ENCODE data around the gene EXOC8.

The EXOC8 gene

DNA sequence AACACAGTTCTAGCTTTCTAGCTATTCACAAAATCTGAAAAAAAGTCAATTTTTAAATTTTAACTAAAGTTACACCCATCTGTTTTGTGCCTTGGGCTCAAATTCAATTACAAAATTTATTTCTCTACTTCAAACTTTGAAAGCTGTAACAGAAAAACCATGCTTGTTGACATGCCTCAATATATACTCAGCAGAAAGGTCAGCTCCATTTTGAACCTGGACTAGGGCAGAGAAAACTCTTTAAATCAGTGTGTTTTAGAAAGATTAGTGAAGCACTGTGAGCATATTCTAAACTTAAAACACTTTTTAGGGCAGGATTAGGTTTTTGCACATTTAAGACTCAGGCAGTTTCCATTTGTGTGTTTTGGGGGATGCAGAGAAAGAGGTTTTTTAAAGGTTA is 34.8 kb upstream of the EXOC8 start:
- no peaks in the 10 kb centered on the region for H3K9me3 ChIP-seq (ENCODE audit: control insufficient read depth, insufficient read depth, low read length)
- no peaks in the 10 kb centered on the region for H3K36me3 ChIP-seq (ENCODE audit: control insufficient read depth, insufficient read depth, low read length)
- no peak for DNase-seq (ENCODE audit: low read depth, low spot score)
- no peaks in the 10 kb centered on the region for H3K27me3 ChIP-seq (ENCODE audit: control insufficient read depth, insufficient read depth, low read length)
- H3K4me1 ChIP-seq (ENCODE audit: control insufficient read depth, insufficient read depth, low read length): peaks cover 2% of the 10 kb centered on the region; the same call in 1 of the 2 replicates
- H3K27ac ChIP-seq (ENCODE audit: low read length): no peak overlapping the region
- H3K4me3 ChIP-seq (ENCODE audit: low read length): no peak overlapping the region

DNA sequence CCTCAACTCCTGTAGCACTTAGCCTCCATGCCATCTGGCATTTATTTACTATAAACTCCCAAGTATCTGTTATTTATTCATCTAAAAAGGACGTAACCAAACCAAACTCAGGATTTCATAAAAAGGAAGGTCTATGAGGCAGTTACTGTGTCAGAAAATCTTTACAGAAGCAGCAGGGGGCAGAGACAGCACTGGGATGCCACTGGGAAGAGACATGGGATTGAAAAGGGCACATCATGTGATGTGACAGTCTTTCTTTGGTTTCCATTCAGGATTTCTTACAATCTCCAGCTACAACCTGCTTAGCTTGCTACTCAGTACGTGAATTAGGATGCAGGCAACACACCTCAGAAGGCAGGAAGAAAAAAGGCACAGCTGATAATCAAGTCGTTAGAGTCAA is 31.6 kb upstream of the EXOC8 start:
- DNase-seq (ENCODE audit: low read depth, low spot score): no peak
- H3K27me3 ChIP-seq (ENCODE audit: control insufficient read depth, insufficient read depth, low read length): no peaks in the 10 kb centered on the region
- no CpG with 5 or more reads among the region's 3 CpGs for WGBS (ENCODE audit: insufficient coverage, insufficient read length)

DNA sequence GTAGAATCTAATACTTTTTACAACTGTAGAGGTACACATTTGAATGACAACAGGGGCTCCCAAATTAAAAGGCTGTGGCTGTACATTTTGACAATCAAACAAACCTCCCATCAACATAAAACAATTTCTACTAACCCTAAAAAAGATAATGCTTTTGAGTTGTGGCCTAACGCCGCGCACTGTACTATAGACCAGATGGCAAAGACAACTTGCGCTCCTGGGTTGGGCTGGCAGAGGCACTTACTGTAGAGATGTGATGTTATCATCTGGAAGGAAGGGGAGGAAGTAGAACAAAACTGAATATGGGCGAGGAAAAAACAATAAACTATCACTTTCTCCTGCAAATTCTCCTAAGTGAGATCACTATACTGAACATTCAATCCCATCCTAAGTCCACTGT is 26.5 kb upstream of the EXOC8 start:
- Histone ChIP-seq H3K27ac (ENCODE audit: low read length) (no peak overlapping the region), H3K4me1 (ENCODE audit: control insufficient read depth, insufficient read depth, low read length) (no peaks in the 10 kb centered on the region), H3K4me3 (ENCODE audit: low read length) (no peak overlapping the region), H3K27me3 (ENCODE audit: control insufficient read depth, insufficient read depth, low read length) (no peaks in the 10 kb centered on the region), H3K36me3 (ENCODE audit: control insufficient read depth, insufficient read depth, low read length) (no peaks in the 10 kb centered on the region), H3K9me3 (ENCODE audit: control insufficient read depth, insufficient read depth, low read length) (no peaks in the 10 kb centered on the region)
- DNase-seq (ENCODE audit: low read depth, low spot score): no peak
- no CpG with 5 or more reads among the region's 5 CpGs for WGBS (ENCODE audit: insufficient coverage, insufficient read length)

More for the DNA sequence above, 31.6 kb upstream of the EXOC8 start:
- H3K9me3 ChIP-seq (ENCODE audit: control insufficient read depth, insufficient read depth, low read length): no peaks in the 10 kb centered on the region
- no peaks in the 10 kb centered on the region; the same call in 1 of the 2 replicates for H3K4me1 ChIP-seq (ENCODE audit: control insufficient read depth, insufficient read depth, low read length)
- no peak overlapping the region for H3K27ac ChIP-seq (ENCODE audit: low read length)
- H3K36me3 ChIP-seq (ENCODE audit: control insufficient read depth, insufficient read depth, low read length): no peaks in the 10 kb centered on the region
- H3K4me3 ChIP-seq (ENCODE audit: low read length): no peak overlapping the region

- Histone ChIP-seq H3K27ac (ENCODE audit: low read length) (no peak overlapping the region), H3K27me3 (ENCODE audit: control insufficient read depth, insufficient read depth, low read length) (no peaks in the 10 kb centered on the region), H3K4me3 (ENCODE audit: low read length) (no peak overlapping the region), H3K4me1 (ENCODE audit: control insufficient read depth, insufficient read depth, low read length) (no peaks in the 10 kb centered on the region), H3K36me3 (ENCODE audit: control insufficient read depth, insufficient read depth, low read length) (no peaks in the 10 kb centered on the region), H3K9me3 (ENCODE audit: control insufficient read depth, insufficient read depth, low read length) (no peaks in the 10 kb centered on the region)
- no CpG with 5 or more reads among the region's 1 CpG for WGBS (ENCODE audit: insufficient coverage, insufficient read length)
- DNase-seq (ENCODE audit: low read depth, low spot score): no peak
These were observed 26.0 kb upstream of the EXOC8 start for GRCh38 chr1:231363624-231364023.

- H3K9me3 ChIP-seq (ENCODE audit: control insufficient read depth, insufficient read depth, low read length): no peaks in the 10 kb centered on the region
- no peak overlapping the region for H3K4me3 ChIP-seq (ENCODE audit: low read length)
- WGBS (ENCODE audit: insufficient coverage, insufficient read length): no CpG with 5 or more reads among the region's 1 CpG
- H3K36me3 ChIP-seq (ENCODE audit: control insufficient read depth, insufficient read depth, low read length): no peaks in the 10 kb centered on the region
- DNase-seq (ENCODE audit: low read depth, low spot score): no peak
- H3K27ac ChIP-seq (ENCODE audit: low read length): no peak overlapping the region
- H3K27me3 ChIP-seq (ENCODE audit: control insufficient read depth, insufficient read depth, low read length): no peaks in the 10 kb centered on the region
- H3K4me1 ChIP-seq (ENCODE audit: control insufficient read depth, insufficient read depth, low read length): no peaks in the 10 kb centered on the region
These were observed 24.7 kb upstream of the EXOC8 start for GRCh38 chr1:231362325-231362724.

- no peak overlapping the region for H3K4me3 ChIP-seq (ENCODE audit: low read length)
- H3K27me3 ChIP-seq (ENCODE audit: control insufficient read depth, insufficient read depth, low read length): no peaks in the 10 kb centered on the region
- WGBS (ENCODE audit: insufficient coverage, insufficient read length): no CpG with 5 or more reads among the region's 6 CpGs
- no peaks in the 10 kb centered on the region for H3K36me3 ChIP-seq (ENCODE audit: control insufficient read depth, insufficient read depth, low read length)
- H3K9me3 ChIP-seq (ENCODE audit: control insufficient read depth, insufficient read depth, low read length): no peaks in the 10 kb centered on the region
- H3K4me1 ChIP-seq (ENCODE audit: control insufficient read depth, insufficient read depth, low read length): no peaks in the 10 kb centered on the region
- no peak overlapping the region for H3K27ac ChIP-seq (ENCODE audit: low read length)
- DNase-seq (ENCODE audit: low read depth, low spot score): no peak
These were observed 21.5 kb upstream of the EXOC8 start for GRCh38 chr1:231359113-231359512.

DNA sequence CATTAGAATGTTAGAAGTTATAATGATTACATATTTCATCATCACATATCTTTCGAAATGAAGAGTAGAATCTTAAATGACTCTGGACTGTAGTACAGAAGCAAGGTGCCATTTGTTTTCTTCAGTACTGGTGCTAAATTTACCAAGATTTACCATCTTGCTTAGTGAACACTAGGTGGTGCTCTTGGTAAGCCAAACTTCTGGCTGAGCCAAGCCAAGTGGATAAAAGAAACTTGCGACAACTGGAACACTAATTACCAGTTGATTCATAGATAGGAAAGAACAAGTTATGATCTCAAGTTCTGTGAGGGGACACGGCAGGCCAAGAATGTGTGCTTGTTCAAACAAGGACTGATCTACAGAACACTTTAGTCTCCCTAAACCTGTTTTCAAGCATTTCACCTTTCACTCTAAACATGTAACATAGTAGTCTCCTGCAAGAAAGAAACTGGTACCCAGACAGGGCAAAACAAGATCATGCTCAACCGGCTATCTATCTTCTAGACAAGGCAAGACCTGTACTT is 20.2 kb upstream of the EXOC8 start:
- H3K4me3 ChIP-seq (ENCODE audit: low read length): no peak overlapping the region
- H3K9me3 ChIP-seq (ENCODE audit: control insufficient read depth, insufficient read depth, low read length): no peaks in the 10 kb centered on the region
- no peaks in the 10 kb centered on the region for H3K27me3 ChIP-seq (ENCODE audit: control insufficient read depth, insufficient read depth, low read length)
- no peaks in the 10 kb centered on the region for H3K4me1 ChIP-seq (ENCODE audit: control insufficient read depth, insufficient read depth, low read length)
- no CpG with 5 or more reads among the region's 4 CpGs for WGBS (ENCODE audit: insufficient coverage, insufficient read length)
- no peak for DNase-seq (ENCODE audit: low read depth, low spot score)
- no peaks in the 10 kb centered on the region for H3K36me3 ChIP-seq (ENCODE audit: control insufficient read depth, insufficient read depth, low read length)
- H3K27ac ChIP-seq (ENCODE audit: low read length): no peak overlapping the region

DNA sequence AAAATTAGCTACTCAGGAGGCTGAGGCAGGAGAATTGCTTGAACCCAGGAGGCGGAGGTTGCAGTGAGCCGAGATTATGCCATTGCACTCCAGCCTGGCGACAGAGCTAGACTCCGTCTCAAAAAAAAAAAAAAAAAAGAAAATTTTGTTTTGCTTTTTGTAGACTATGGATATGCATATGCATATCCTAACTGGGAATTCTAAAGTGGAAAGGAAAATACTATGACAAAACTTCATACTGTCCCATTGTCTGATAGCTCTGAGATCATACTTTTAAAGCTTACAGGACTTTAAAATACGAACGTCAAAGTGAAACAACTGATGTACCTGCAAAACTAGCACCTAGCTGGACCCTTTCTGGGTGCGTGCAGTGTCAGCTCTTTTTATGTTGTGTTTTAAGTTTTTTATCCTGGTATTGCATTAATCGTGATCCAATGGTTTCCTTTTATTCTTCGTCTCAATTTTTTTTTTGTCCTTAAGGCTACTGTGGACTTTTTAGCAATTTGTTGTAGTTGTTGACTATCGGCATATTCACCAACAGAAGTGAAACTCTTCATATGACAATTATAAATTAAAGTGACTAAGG is 19.6 kb upstream of the EXOC8 start:
- DNase-seq (ENCODE audit: low read depth, low spot score): no peak
- Histone ChIP-seq H3K36me3 (ENCODE audit: control insufficient read depth, insufficient read depth, low read length) (no peaks in the 10 kb centered on the region; the same call in 1 of the 2 replicates), H3K27ac (ENCODE audit: low read length) (no peak overlapping the region), H3K4me3 (ENCODE audit: low read length) (no peak overlapping the region), H3K27me3 (ENCODE audit: control insufficient read depth, insufficient read depth, low read length) (no peaks in the 10 kb centered on the region), H3K9me3 (ENCODE audit: control insufficient read depth, insufficient read depth, low read length) (no peaks in the 10 kb centered on the region), H3K4me1 (ENCODE audit: control insufficient read depth, insufficient read depth, low read length) (no peaks in the 10 kb centered on the region)
- no CpG with 5 or more reads among the region's 10 CpGs for WGBS (ENCODE audit: insufficient coverage, insufficient read length)

GRCh38 chr1:231355171-231355570 is 17.5 kb upstream of the EXOC8 start:
- Histone ChIP-seq H3K27me3 (ENCODE audit: control insufficient read depth, insufficient read depth, low read length) (no peaks in the 10 kb centered on the region), H3K36me3 (ENCODE audit: control insufficient read depth, insufficient read depth, low read length) (no peaks in the 10 kb centered on the region; the same call in 1 of the 2 replicates), H3K4me3 (ENCODE audit: low read length) (no peak overlapping the region), H3K9me3 (ENCODE audit: control insufficient read depth, insufficient read depth, low read length) (no peaks in the 10 kb centered on the region), H3K27ac (ENCODE audit: low read length) (no peak overlapping the region), H3K4me1 (ENCODE audit: control insufficient read depth, insufficient read depth, low read length) (no peaks in the 10 kb centered on the region)
- DNase-seq (ENCODE audit: low read depth, low spot score): no peak
- no CpG with 5 or more reads among the region's 3 CpGs for WGBS (ENCODE audit: insufficient coverage, insufficient read length)

DNA sequence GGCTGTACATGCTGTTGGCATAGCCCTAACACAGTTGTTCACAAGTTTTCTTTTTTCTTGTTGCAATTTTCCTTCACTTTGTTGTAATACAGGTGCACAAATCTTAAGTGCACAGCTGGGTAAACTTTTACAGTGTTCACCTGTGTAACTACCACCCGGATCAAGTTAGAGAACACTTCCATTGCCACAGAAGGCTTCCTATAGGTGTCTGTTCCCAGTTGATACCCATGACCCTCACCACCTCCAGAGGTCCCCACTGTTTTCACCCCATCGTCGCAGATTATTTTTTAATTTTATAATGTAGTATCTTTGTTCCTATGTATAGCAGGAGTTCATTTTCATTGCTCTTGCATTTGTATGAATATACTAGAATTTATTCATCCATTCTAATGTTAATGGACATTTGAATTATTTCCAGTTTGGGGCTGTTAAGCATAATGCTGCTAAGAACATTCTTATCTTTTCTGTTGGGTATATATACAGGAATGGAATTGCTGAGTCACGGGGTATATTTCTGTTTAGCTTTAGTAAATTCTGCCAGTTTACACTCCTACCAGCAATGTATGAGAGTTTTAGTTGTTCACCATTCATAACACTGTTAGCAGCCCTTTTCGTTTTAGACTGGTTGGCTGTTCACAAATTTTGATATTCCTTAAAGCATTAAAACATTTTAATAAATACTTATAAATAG is 16.8 kb upstream of the EXOC8 start:
- Histone ChIP-seq H3K27ac (ENCODE audit: low read length) (no peak overlapping the region), H3K9me3 (ENCODE audit: control insufficient read depth, insufficient read depth, low read length) (no peaks in the 10 kb centered on the region), H3K36me3 (ENCODE audit: control insufficient read depth, insufficient read depth, low read length) (no peaks in the 10 kb centered on the region; the same call in 1 of the 2 replicates), H3K27me3 (ENCODE audit: control insufficient read depth, insufficient read depth, low read length) (no peaks in the 10 kb centered on the region), H3K4me1 (ENCODE audit: control insufficient read depth, insufficient read depth, low read length) (no peaks in the 10 kb centered on the region), H3K4me3 (ENCODE audit: low read length) (no peak overlapping the region)
- WGBS (ENCODE audit: insufficient coverage, insufficient read length): no CpG with 5 or more reads among the region's 5 CpGs
- DNase-seq (ENCODE audit: low read depth, low spot score): no peak

- no peaks in the 10 kb centered on the region; the same call in 1 of the 2 replicates for H3K27me3 ChIP-seq (ENCODE audit: control insufficient read depth, insufficient read depth, low read length)
- H3K27ac ChIP-seq (ENCODE audit: low read length): no peak overlapping the region
- H3K4me3 ChIP-seq (ENCODE audit: low read length): no peak overlapping the region
- no peaks in the 10 kb centered on the region for H3K9me3 ChIP-seq (ENCODE audit: control insufficient read depth, insufficient read depth, low read length)
- WGBS (ENCODE audit: insufficient coverage, insufficient read length): no CpG with 5 or more reads among the region's 2 CpGs
- H3K4me1 ChIP-seq (ENCODE audit: control insufficient read depth, insufficient read depth, low read length): no peaks in the 10 kb centered on the region
- no peaks in the 10 kb centered on the region; the same call in 1 of the 2 replicates for H3K36me3 ChIP-seq (ENCODE audit: control insufficient read depth, insufficient read depth, low read length)
- DNase-seq (ENCODE audit: low read depth, low spot score): no peak
These were observed 15.4 kb upstream of the EXOC8 start for GRCh38 chr1:231353086-231353485.
